GM19023 (cell line): Measurements from ENCODE around the gene CMTM3.
"Not testable (repeated sequence)": the region's sequence is repeated elsewhere in the genome, so short reads cannot be mapped to it uniquely, and the experiment has no call there.

Source experiments
- ATAC-seq: cut with Tn5 transposase; IDR thresholded peaks from one replicate; pipeline ENCODE4 v1.9.1; 2021; ENCODE audit warnings: mild to moderate bottlenecking, moderate library complexity; ENCODE audit not compliant: unreplicated experiment

The CMTM3 gene

GRCh38 chr16:66608241-66609138, 4.0 kb downstream of the CMTM3 start:
- no peak for ATAC-seq

- no peak for ATAC-seq
Observed at GRCh38 chr16:66609139-66609510, 4.6 kb downstream of the CMTM3 start.

DNA sequence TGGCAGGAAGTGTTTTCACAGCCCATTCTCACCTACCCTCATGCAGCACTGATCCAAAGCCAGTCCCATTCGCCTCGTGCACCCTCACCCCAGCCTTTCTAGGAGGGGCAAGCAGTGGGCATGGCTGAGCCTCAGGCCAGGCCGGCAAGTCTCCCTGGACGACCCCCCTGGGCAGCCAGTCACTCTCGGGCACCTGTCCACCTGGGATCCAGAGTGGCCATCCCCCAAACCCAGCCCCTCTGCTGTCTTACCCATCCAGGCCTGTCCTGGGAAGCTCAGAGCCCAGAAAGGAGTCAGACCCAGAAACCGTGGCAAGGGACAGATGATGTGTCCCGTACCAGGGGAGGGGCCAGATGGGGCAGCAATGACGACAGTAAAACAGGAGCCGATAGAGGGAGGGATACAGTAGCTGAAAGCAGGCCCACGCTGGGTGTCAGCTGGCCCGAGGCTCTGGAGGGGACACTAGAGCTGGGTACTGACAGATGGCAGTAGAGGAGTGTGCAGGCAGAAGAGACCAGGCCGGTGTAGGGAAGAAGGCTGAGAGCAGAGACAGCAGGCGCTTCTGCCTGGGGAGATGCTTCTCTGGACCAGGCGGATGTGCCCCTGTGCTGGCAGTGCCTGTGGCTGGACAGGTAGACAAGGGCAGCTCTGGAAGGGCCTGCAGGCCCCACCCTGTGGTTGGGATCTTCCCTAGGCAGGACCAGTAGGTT, 5.8 kb downstream of the CMTM3 start:
- no peak for ATAC-seq

GRCh38 chr16:66611911-66612310, 7.4 kb downstream of the CMTM3 start:
- not testable (repeated sequence) for ATAC-seq

DNA sequence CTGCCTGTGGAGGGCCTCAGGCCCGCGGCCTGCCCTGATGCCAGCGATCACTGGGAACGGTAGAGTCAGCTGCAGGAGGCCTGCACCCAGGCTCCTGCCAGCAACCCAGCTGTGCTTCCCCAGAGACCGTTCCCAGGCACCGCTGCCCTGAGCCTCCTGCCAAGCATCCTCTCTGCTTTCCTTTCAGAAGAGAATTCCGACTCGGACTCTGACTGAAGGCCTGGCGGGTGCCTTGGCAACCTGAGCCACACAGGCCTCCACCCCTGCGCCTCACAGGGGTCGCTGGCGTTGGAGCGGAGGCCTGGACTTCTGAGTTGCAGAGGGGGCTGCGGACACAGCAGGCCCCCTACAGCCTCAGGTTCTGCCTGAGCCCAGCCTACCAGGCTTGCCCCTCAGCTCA, 7.9 kb downstream of the CMTM3 start:
- no peak for ATAC-seq

DNA sequence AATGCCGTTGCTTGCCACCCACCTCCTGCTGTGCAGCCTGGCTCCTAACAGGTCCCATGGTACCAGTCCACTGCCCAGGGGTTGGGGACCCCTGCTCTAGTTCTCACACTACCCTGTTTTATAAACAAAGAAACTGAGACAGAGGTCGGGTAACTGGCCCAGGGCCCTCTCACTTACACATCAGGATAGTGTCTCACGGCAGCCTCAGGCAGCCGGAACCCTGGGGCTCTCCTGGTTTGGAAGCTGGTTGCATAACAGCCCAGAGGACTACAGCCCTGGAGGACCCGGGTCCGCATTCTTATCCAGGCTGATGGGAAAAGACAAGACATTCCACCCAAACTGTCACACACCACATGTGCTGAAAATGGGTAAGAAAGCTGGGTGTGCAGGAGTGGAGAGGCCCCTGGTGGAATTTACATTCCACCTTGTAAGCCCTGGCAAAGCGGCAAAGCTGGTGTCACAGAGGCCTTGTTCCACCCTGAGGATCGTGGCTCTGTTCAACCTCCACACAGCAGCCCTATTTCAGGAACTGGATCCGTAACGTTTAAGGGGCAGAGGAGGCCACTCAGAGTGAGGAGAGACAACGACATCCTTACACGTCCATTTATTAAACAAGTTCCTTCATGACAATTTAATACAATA, 9.8 kb downstream of the CMTM3 start:
- no peak for ATAC-seq

GRCh38 chr16:66616169-66616568, 11.7 kb downstream of the CMTM3 start:
- ATAC-seq, result no peak

DNA sequence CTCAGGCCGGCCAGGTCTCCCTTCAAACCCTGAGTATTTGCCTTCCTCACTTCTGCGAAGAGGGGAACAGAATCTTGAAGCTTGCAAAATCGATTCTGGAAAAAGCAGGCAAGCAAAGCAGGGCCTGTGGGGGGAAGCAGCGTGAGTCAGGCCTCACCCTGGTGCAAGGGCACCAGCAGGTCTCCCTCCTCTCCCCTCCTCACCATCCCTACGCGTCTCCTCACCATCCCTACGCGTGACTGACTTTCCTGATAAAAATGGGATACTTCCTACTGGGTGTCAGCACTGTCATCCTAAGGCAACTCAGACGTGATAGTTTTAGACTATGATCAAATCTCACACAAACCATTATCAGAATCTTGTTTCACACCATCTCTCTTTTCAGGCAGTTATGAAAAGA, 12.1 kb downstream of the CMTM3 start:
- ATAC-seq, result no peak

DNA sequence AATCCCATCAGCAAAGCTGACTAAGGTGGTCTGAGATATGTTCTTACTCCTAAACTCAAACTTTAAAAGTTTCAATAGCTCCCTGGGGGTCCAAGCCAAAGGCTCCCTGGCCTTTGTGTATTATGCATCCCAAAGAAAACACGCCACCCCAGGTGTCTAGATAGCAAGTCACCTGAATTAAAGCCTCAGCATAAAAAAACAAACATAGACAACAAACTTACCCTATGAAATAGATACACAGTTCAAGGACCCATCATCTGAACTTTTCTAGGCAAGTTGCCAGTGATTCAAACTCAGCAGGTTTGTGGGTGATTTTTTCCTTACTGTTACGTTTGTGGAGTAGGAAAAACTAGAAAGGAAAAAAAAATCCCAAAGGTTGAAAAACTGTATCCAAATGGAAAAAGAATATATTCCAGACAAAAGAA, 12.5 kb downstream of the CMTM3 start:
- ATAC-seq, result no peak

GRCh38 chr16:66617728-66618127, 13.2 kb downstream of the CMTM3 start:
- no peak for ATAC-seq

- no peak for ATAC-seq
Observed at GRCh38 chr16:66618588-66619375, 14.3 kb downstream of the CMTM3 start.

GRCh38 chr16:66619534-66620428, 15.3 kb downstream of the CMTM3 start:
- ATAC-seq, result no peak

DNA sequence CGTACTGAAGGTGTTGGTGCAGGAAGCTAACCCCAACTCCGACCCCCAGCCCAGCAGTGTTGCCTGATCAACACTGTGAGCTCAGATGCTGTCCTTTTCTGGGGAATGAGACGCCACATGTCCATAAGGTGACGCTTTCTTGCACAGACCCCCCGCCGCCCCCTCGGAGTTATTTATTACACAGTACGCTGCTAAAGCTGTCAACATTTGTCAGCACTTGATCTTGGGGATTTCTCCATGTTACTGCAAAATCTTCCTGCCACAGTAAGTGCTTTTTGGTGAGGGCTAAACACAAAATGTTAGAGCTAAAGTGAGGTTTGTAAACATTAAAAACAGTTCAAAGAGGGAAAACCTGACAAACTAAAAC, 15.9 kb downstream of the CMTM3 start:
- no peak for ATAC-seq

DNA sequence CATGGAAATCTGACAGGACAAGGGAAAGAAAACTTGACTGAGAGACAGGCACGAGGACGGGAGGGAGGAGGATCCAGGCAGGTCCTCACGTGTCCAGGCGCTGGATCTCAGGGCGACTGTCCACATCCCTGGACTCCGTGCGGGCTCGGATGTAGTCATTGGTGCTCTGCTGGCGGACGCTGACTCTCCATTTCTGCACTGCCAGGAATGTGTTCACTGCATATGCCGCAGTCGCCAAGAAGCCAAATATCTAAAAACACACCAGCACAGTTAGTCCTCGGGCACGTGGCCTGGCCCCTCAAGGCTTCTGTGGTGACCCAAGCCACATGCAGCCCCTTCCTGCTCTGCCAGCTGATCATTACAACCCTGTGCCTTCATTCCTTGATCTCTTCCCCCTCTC, 17.5 kb downstream of the CMTM3 start:
- ATAC-seq, result no peak

GRCh38 chr16:66622863-66623262, 18.4 kb downstream of the CMTM3 start:
- no peak for ATAC-seq

- no peak for ATAC-seq
Observed at GRCh38 chr16:66623755-66624154, 19.3 kb downstream of the CMTM3 start.

GRCh38 chr16:66627611-66628378, 23.3 kb downstream of the CMTM3 start:
- ATAC-seq, result not testable (repeated sequence)

- no peak for ATAC-seq
Observed at GRCh38 chr16:66629856-66630255, 25.4 kb downstream of the CMTM3 start.

GRCh38 chr16:66630561-66631260, 26.2 kb downstream of the CMTM3 start:
- ATAC-seq, result not testable (repeated sequence)
